ENCODE data around the gene ANKS1A. TPM values are rescaled to one million over a fixed set of nuclear protein-coding genes. Genes with fewer than 3 reads are reported as not detected.

Gene ANKS1A
- total and polyA plus RNA-seq, 2 of the 4 experiments (the other 2 are of a cell fraction), result 7.2 to 7.5 TPM

DNA sequence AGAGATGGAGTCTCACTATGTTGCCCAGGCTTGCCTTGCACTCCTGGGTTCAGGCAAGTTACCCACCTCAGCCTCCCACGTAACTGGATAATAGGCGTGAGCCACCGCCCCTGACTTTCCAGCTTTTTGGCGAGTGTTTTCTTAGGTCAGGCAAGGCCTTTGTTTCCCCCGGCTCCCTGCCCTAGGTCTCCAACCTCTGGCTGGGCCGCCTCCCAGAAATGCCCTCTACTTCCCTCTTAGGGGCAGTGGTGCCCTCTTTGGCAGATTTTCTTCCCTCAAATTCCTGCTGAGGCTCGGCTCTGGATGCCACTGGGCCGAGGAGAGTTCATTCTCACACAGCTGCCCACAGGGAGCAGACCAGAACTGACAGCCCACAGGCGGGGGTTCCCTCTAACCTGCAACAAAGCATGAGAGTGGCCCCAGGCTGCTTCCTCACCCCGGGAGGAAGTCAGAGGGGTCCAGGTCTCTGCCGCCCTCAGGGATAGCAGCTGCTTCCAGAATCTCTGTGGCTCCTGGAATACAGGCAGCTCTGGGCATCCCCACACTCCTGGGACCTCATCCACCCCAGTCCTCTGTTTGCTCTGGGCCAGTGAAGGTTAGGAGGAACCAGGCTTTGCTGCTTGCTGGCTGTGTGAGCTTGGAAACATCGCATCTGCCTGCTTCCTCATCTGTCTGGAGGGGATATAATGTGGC is 195.6 kb downstream of the ANKS1A start:
- DNase-seq (no peak), ATAC-seq (ENCODE audit: low read depth) (no peak)
- intact Hi-C loops (cut with micrococcal nuclease), result no loop called here
- H3K79me1 ChIP-seq (ENCODE audit: low read depth in 1 of 2, low read length in 2 of 2), result no peaks in the 10 kb centered on the region
- H3K4ac ChIP-seq (ENCODE audit: low read depth, low read length), result no peak overlapping the region
- 0 out of 2 replicates have a peak, but pooled peaks cover 4% of the 10 kb centered on the region for H3K9me1 ChIP-seq (ENCODE audit: insufficient read depth, low read length)
- H3K56ac ChIP-seq (ENCODE audit: extremely low read depth, insufficient read depth, low read length), result no peak overlapping the region
- H3K18ac ChIP-seq (ENCODE audit: low read depth, low read length), result no peak overlapping the region
- ChIA-PET CTCF (no interaction called here), POLR2A (ENCODE audit: unreplicated experiment) (no interaction called here)
- H3K27ac ChIP-seq (ENCODE audit: insufficient read depth, low read length), result no peak overlapping the region
- H4K20me1 ChIP-seq (ENCODE audit: insufficient read depth, low read length), result no peaks in the 10 kb centered on the region; the same call in 1 of the 2 replicates
- no peak overlapping the region for H3K4me3 ChIP-seq (ENCODE audit: insufficient read depth, low read depth, low read length)
- H3K4me1 ChIP-seq (ENCODE audit: control insufficient read depth, insufficient read depth, low read length), result peaks cover 5% of the 10 kb centered on the region
- peaks cover 59% of the 10 kb centered on the region for H3K36me3 ChIP-seq (ENCODE audit: control insufficient read depth, insufficient read depth, low read length)
- H3K14ac ChIP-seq (replicated peaks; ENCODE audit: low read depth, low read length), result no peak overlapping the region
- H3K4me2 ChIP-seq (ENCODE audit: low read depth, low read length), result no peak overlapping the region
- no peak overlapping the region for H2BK5ac ChIP-seq (ENCODE audit: low read depth, low read length, poor library complexity, severe bottlenecking)
- 68% methylated on average over 3 of the region's 12 CpGs; no CpG with 5 or more reads in 1 of the 2 experiments for WGBS, 2 experiments (ENCODE audit: extremely low coverage in 2 of 2, insufficient read length in 1 of 2)
- H2BK120ac ChIP-seq (ENCODE audit: low read depth, low read length), result no peak overlapping the region
- no peak overlapping the region for H3K23ac ChIP-seq (ENCODE audit: low read depth, low read length)
- H2AK5ac ChIP-seq (ENCODE audit: low read depth, low read length), result no peak overlapping the region
- BruUV-seq (replicated peaks), result no TSS peak
- H2AFZ ChIP-seq (replicated peaks; ENCODE audit: low read length, poor library complexity), result no peak overlapping the region
- no peak overlapping the region for H3K9ac ChIP-seq (ENCODE audit: low read depth, low read length)
- no peak overlapping the region for H2BK15ac ChIP-seq (ENCODE audit: low read depth, low read length)
- dilution Hi-C loops (cut with HindIII; ENCODE audit: low sequenced_read_pairs, unreplicated experiment), result no loop called here
- H3K9me3 ChIP-seq (ENCODE audit: control insufficient read depth, insufficient read depth, low read length), result no peaks in the 10 kb centered on the region
- H2BK20ac ChIP-seq (ENCODE audit: low read depth, low read length), result no peak overlapping the region
- TF ChIP-seq RCOR1 (IDR thresholded peaks at IDR 0.05; ENCODE audit: insufficient replicate concordance, low read length) (no peak), SMC3 (IDR thresholded peaks at IDR 0.05; ENCODE audit: low read depth, low read length) (no peak), MAFK (IDR thresholded peaks at IDR 0.05; ENCODE audit: low read depth, low read length) (no peak), MAZ (IDR thresholded peaks at IDR 0.05; ENCODE audit: borderline replicate concordance, low read depth, low read length) (no peak), MXI1 (IDR thresholded peaks at IDR 0.05; ENCODE audit: borderline replicate concordance, low read depth, low read length) (no peak), CEBPB (IDR thresholded peaks at IDR 0.05; ENCODE audit: low read depth, low read length) (no peak), RAD21 (IDR thresholded peaks at IDR 0.05; ENCODE audit: low read length) (no peak), POLR2A (IDR thresholded peaks at IDR 0.05; ENCODE audit: low read depth, low read length) (no peak), FOS (IDR thresholded peaks at IDR 0.05; ENCODE audit: low read depth, low read length) (no peak), RFX5 (IDR thresholded peaks at IDR 0.05; ENCODE audit: low read depth, low read length) (no peak), ELK1 (IDR thresholded peaks at IDR 0.05; ENCODE audit: borderline replicate concordance, low read depth, low read length) (no peak)
- TF ChIP-seq, protein P1, sequence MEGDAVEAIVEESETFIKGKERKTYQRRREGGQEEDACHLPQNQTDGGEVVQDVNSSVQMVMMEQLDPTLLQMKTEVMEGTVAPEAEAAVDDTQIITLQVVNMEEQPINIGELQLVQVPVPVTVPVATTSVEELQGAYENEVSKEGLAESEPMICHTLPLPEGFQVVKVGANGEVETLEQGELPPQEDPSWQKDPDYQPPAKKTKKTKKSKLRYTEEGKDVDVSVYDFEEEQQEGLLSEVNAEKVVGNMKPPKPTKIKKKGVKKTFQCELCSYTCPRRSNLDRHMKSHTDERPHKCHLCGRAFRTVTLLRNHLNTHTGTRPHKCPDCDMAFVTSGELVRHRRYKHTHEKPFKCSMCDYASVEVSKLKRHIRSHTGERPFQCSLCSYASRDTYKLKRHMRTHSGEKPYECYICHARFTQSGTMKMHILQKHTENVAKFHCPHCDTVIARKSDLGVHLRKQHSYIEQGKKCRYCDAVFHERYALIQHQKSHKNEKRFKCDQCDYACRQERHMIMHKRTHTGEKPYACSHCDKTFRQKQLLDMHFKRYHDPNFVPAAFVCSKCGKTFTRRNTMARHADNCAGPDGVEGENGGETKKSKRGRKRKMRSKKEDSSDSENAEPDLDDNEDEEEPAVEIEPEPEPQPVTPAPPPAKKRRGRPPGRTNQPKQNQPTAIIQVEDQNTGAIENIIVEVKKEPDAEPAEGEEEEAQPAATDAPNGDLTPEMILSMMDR (conservative IDR thresholded peaks at IDR 0.05; ENCODE audit: low read depth, low read length), result no peak
- H2AK9ac ChIP-seq (replicated peaks; ENCODE audit: low read depth, low read length, poor library complexity), result no peak overlapping the region
- no peaks in the 10 kb centered on the region for H3K27me3 ChIP-seq (ENCODE audit: control insufficient read depth, insufficient read depth, low read length)
- H4K91ac ChIP-seq (ENCODE audit: insufficient read depth, low read depth, low read length), result no peak overlapping the region
- no peak overlapping the region for H4K8ac ChIP-seq (ENCODE audit: low read depth in 2 of 2, low read length in 2 of 2)
- in situ Hi-C loops (cut with MboI; ENCODE audit: low sequenced_read_pairs), result no loop called here
- no peak overlapping the region for H4K5ac ChIP-seq (ENCODE audit: low read depth, low read length)

Measured in IMR-90 (cell line).